C4-2B (cell line): Measurements from ENCODE around the gene GLTP.

Experiments used
- CTCF ChIP-seq: fragments of 450-650 bp; conservative IDR thresholded peaks from 2 replicates; pipeline ENCODE4 v1.5.1; 2017; ENCODE audit warnings: mild to moderate bottlenecking
- ZFX ChIP-seq: fragments of 450-650 bp; IDR thresholded peaks from 2 replicates; pipeline ENCODE4 v1.6.1; 2017

GRCh38 chr12:109822416-109822815 is 57.9 kb downstream of the GLTP start:
- no peak for TF ChIP-seq CTCF
- TF ChIP-seq ZFX: no peak
